Suprapubic skin (tissue), 4 donors: ENCODE results near the gene OCIAD1. TPM values are rescaled to one million over a fixed set of nuclear protein-coding genes. Genes with fewer than 3 reads are reported as not detected.

ENCODE experiments used
- DNase-seq, 2 donors: peaks; one replicate each; pipeline ENCODE4 v3.0.0-alpha.2; 2019; ENCODE audit warnings: low spot score in 2 of 2
- H3K27ac ChIP-seq: fragments of 200-600 bp; sonication (generic); one replicate; pipeline ENCODE4 v1.5.1; 2019
- H3K27me3 ChIP-seq: fragments of 200-600 bp; sonication (generic); one replicate; pipeline ENCODE4 v1.5.1; 2019
- H3K36me3 ChIP-seq: fragments of 200-600 bp; sonication (generic); one replicate; pipeline ENCODE4 v1.5.1; 2019
- H3K4me1 ChIP-seq: fragments of 200-600 bp; sonication (generic); one replicate; pipeline ENCODE4 v1.5.1; 2019
- H3K4me3 ChIP-seq: fragments of 200-600 bp; sonication (generic); one replicate; pipeline ENCODE4 v1.5.1; 2019; ENCODE audit warnings: mild to moderate bottlenecking
- H3K9me3 ChIP-seq: fragments of 200-600 bp; sonication (generic); one replicate; pipeline ENCODE4 v1.5.1; 2019
- CTCF ChIP-seq, 2 donors: fragments of 200-600 bp in 1 of 2; fragments of 450-650 bp in 1 of 2; sonication (generic) in 1 of 2; IDR thresholded peaks; one replicate each; pipeline ENCODE4 v1.5.1; 2016 to 2019; ENCODE audit warnings: antibody characterized with exemption in 2 of 2, mild to moderate bottlenecking in 1 of 2, moderate library complexity in 1 of 2
- EP300 ChIP-seq: sonication (generic); formaldehyde crosslinking; IDR thresholded peaks from one replicate; pipeline ENCODE4 v1.6.1; 2017; ENCODE audit warnings: antibody characterized with exemption
- POLR2A ChIP-seq, 2 donors: fragments of 450-650 bp; IDR thresholded peaks; one replicate each; pipeline ENCODE4 v1.6.1; 2017; ENCODE audit warnings: antibody characterized with exemption in 2 of 2, mild to moderate bottlenecking in 2 of 2, moderate library complexity in 2 of 2
- POLR2AphosphoS5 ChIP-seq, 3 donors: sonication (generic); formaldehyde crosslinking; IDR thresholded peaks; one replicate each; pipeline ENCODE4 v1.6.1; 2017; ENCODE audit warnings: antibody characterized with exemption in 3 of 3
- WGBS: methylation state at CpG from one replicate; pipeline ENCODE4 v1.1.5; 2018; 5-methylcytosine and 5-hydroxymethylcytosine counted together
- total RNA-seq, 4 donors: library from RNA; depleted of rRNA; stranded (reverse); fragments of >200 nt; gene quantifications; one replicate each; pipeline ENCODE4 v1.1.0, GENCODE V29; 2016

OCIAD1 gene
- total RNA-seq, 4 donors from 2014 or later: 86.2 to 104 (median 92.9) TPM

- no peak overlapping the region for H3K4me3 ChIP-seq
- H3K4me1 ChIP-seq: peaks cover 14% of the 10 kb centered on the region
- peaks cover 8% of the 10 kb centered on the region for H3K27me3 ChIP-seq
- WGBS: 73% methylated on average over 3 of the region's 3 CpGs
- no peak overlapping the region for H3K27ac ChIP-seq
- no peaks in the 10 kb centered on the region for H3K9me3 ChIP-seq
- DNase-seq: no peak
- H3K36me3 ChIP-seq: no peaks in the 10 kb centered on the region
- TF ChIP-seq EP300 (no peak), POLR2A (IDR thresholded peaks at IDR 0.05) (no peak), POLR2AphosphoS5 (IDR thresholded peaks at IDR 0.05) (no peak), CTCF (IDR thresholded peaks at IDR 0.05) (no peak)
Observed at GRCh38 chr4:48909697-48910096, 78.8 kb downstream of the OCIAD1 start.

GRCh38 chr4:48910511-48910910 is 79.6 kb downstream of the OCIAD1 start:
- Histone ChIP-seq H3K4me1 (peaks cover 12% of the 10 kb centered on the region), H3K9me3 (no peaks in the 10 kb centered on the region), H3K4me3 (no peak overlapping the region), H3K36me3 (no peaks in the 10 kb centered on the region), H3K27ac (no peak overlapping the region), H3K27me3 (peaks cover 8% of the 10 kb centered on the region)
- no peak for DNase-seq
- TF ChIP-seq CTCF (IDR thresholded peaks at IDR 0.05): no peak
- no peak for TF ChIP-seq POLR2A (IDR thresholded peaks at IDR 0.05)
- no peak for TF ChIP-seq EP300

Other genes with a start within 250 kb of the OCIAD1 start
- gene FRYL, start 50.8 kb upstream of the OCIAD1 start, total RNA-seq: 100 to 1,000 TPM in 1 of 4 donors, 10 to 100 TPM in 3; 48.4 to 168 (median 73.5) TPM
- gene OCIAD2, start 75.7 kb downstream of the OCIAD1 start, total RNA-seq: 100 to 1,000 TPM in 1 of 4 donors, 10 to 100 TPM in 3; 15.8 to 167 (median 36.1) TPM
- gene CWH43, start 155.2 kb downstream of the OCIAD1 start, total RNA-seq: 10 to 100 TPM; 31.5 to 51.6 (median 39.6) TPM